ENCODE results near the gene OGFR. TPM values are rescaled to one million over a fixed set of nuclear protein-coding genes. Genes with fewer than 3 reads are reported as not detected.

The OGFR gene
- total and polyA plus RNA-seq, 2 donors (not counting 3 experiments of a cell fraction or from before 2014, with no cell fraction given) = 30.8 to 44.0 TPM

DNA sequence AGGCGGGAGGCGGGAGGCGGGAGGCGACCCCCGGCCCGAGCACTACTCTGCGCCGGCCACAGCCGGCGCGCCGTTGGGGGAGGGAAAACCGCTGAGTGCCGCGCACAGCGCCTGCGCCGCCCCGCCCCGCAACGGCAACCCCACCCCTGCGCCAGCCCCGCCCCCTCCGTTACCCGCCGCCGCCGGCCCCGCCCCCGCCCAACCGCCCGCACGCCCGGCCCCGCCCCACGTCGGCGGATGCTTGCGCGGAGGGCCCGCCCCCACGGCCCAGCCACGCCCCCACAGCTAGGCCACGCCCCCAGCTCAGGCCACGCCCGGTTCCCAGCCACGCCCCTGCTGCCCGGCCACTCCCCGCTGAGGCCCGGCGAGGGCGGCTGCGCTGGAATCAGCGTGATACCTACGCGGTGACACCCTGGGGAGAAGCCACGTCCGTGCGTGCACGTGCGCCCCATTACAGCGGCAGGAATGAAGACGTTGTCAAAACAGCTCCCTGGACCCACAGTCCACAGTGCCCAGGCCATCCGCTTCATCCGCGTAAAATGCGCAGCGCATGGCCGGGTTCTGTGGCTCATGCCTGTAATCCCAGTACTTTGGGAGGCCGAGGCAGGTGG is 57.2 kb downstream of the OGFR start, which contains the start of gene TCFL5:
Gene TCFL5 (minus strand): TSS at position 97 of the 611 bp plus-strand sequence. CDS start 152 bp downstream, outside the sequence.
- peak within 1 kb of the TSS; percentile 70 for H3K4me2 ChIP-seq (ENCODE audit: insufficient read depth, low read length)
- no peaks in the 10 kb centered on the region for H4K20me1 ChIP-seq (replicated peaks; ENCODE audit: control insufficient read depth, extremely low read depth, insufficient read depth, low read length)
- H3K27me3 ChIP-seq (ENCODE audit: control insufficient read depth in 2 of 2, insufficient read depth in 2 of 2, low read length in 2 of 2) = peaks cover 0 to 3% of the 10 kb centered on the region in 2 experiments
- peaks cover 16% of the 10 kb centered on the region for H3K79me2 ChIP-seq (ENCODE audit: control insufficient read depth, insufficient read depth, low read length)
- ChIA-PET CTCF (interaction anchor here (0.7 to 1.6 kb wide), 7 partner anchors 9 to 469 kb away, joined by 3 to 9 read pairs (median 3); no protein-coding TSS in a partner anchor), POLR2A (no interaction called here)
- H3K9me3 ChIP-seq (replicated peaks; ENCODE audit: control insufficient read depth, insufficient read depth, low read length) = no peaks in the 10 kb centered on the region
- DNase-seq (ENCODE audit: low read depth, low spot score) = peak; percentile 86
- FAIRE-seq = peak; percentile 93
- intact Hi-C loops (cut with micrococcal nuclease) = no loop called here
- H3K9ac ChIP-seq (replicated peaks; ENCODE audit: extremely low read depth, insufficient read depth, low read length) = peak within 1 kb of the TSS; percentile 19
- H3K36me3 ChIP-seq (ENCODE audit: control insufficient read depth in 2 of 2, extremely low read depth in 1 of 2, insufficient read depth in 2 of 2, low read length in 2 of 2) = peaks cover 0 to 4% of the 10 kb centered on the region in 2 experiments
- peak within 1 kb of the TSS; percentile 51 to 64 (median 56) for H3K4me3 ChIP-seq (replicated peaks in 1 of 3; ENCODE audit: insufficient read depth in 1 of 3, low read depth in 1 of 3, low read length in 3 of 3)
- no peak for TF ChIP-seq FOS (IDR thresholded peaks at IDR 0.05; ENCODE audit: borderline replicate concordance, insufficient read depth, low read length)
- peak; percentile 74 for TF ChIP-seq MAX (IDR thresholded peaks at IDR 0.05; ENCODE audit: insufficient read depth, insufficient read length)
- TF ChIP-seq, protein P1, sequence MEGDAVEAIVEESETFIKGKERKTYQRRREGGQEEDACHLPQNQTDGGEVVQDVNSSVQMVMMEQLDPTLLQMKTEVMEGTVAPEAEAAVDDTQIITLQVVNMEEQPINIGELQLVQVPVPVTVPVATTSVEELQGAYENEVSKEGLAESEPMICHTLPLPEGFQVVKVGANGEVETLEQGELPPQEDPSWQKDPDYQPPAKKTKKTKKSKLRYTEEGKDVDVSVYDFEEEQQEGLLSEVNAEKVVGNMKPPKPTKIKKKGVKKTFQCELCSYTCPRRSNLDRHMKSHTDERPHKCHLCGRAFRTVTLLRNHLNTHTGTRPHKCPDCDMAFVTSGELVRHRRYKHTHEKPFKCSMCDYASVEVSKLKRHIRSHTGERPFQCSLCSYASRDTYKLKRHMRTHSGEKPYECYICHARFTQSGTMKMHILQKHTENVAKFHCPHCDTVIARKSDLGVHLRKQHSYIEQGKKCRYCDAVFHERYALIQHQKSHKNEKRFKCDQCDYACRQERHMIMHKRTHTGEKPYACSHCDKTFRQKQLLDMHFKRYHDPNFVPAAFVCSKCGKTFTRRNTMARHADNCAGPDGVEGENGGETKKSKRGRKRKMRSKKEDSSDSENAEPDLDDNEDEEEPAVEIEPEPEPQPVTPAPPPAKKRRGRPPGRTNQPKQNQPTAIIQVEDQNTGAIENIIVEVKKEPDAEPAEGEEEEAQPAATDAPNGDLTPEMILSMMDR (IDR thresholded peaks at IDR 0.05; ENCODE audit: extremely low read depth in 1 of 2, insufficient read depth in 1 of 2, low read depth in 1 of 2, low read length in 2 of 2) = no peak
- TF ChIP-seq GATA2 (IDR thresholded peaks at IDR 0.05; ENCODE audit: insufficient read depth, insufficient read length, low read depth, low read length) = no peak
- TF ChIP-seq POLR2AphosphoS5 (IDR thresholded peaks at IDR 0.05; ENCODE audit: insufficient read depth, low read depth, low read length) = peak; percentile 28
- no peak for TF ChIP-seq EZH2 (IDR thresholded peaks at IDR 0.05; ENCODE audit: borderline replicate concordance, low read depth, low read length, severe bottlenecking)
- peak within 1 kb of the TSS; percentile 83 for H2AFZ ChIP-seq (ENCODE audit: low read depth, low read length)
- no peak within 1 kb of the TSS for H3K27ac ChIP-seq (ENCODE audit: insufficient read depth, low read depth, low read length)
- no peaks in the 10 kb centered on the region for H3K9me1 ChIP-seq (replicated peaks; ENCODE audit: control insufficient read depth, extremely low read depth, insufficient read depth, low read length)
- BruUV-seq (replicated peaks) = no TSS peak
- dilution Hi-C loops (cut with MboI; ENCODE audit: extremely low pct_ligation_motif_present, low sequenced_read_pairs) = no loop called here
- H3K4me1 ChIP-seq (ENCODE audit: control insufficient read depth, extremely low read depth, insufficient read depth, low read length) = peaks cover 10% of the 10 kb centered on the region

Small RNA genes lying within 50 kb of the gene (small RNA-seq; reads per million reads assigned to genes)
- gene DPH3P1 (ENCODE audit: insufficient read depth, insufficient read length, low read depth, low replicate concordance) = not detected

Other genes with a start within 250 kb of the OGFR start
- 3.3 and 4.1 TPM in 2 replicates for gene SLCO4A1, start 162.3 kb upstream of the OGFR start, total RNA-seq
- 0.92 and 1.4 TPM in 2 replicates for gene SLCO4A1, start 162.3 kb upstream of the OGFR start, polyA plus RNA-seq
- gene NTSR1, start 96.0 kb upstream of the OGFR start, total RNA-seq = 0.30 and 2.1 TPM in 2 replicates
- 0.11 and 0.14 TPM in 2 replicates for gene NTSR1, start 96.0 kb upstream of the OGFR start, polyA plus RNA-seq
- gene MRGBP, start 8.4 kb upstream of the OGFR start, total RNA-seq = 17.0 and 17.7 TPM in 2 replicates
- 17.1 and 18.5 TPM in 2 replicates for gene MRGBP, start 8.4 kb upstream of the OGFR start, polyA plus RNA-seq
- 0.60 and 0.76 TPM in 2 replicates for gene COL9A3, start 12.2 kb downstream of the OGFR start, total RNA-seq
- gene COL9A3, start 12.2 kb downstream of the OGFR start, polyA plus RNA-seq = 0.19 and 0.46 TPM in 2 replicates
- 9.4 and 11.1 TPM in 2 replicates for gene TCFL5, start 57.0 kb downstream of the OGFR start, total RNA-seq
- 3.0 and 4.4 TPM in 2 replicates for gene TCFL5, start 57.0 kb downstream of the OGFR start, polyA plus RNA-seq
- gene DIDO1, start 121.7 kb downstream of the OGFR start, total RNA-seq = 46.6 and 51.2 TPM in 2 replicates
- gene DIDO1, start 121.7 kb downstream of the OGFR start, polyA plus RNA-seq = 20.7 and 22.1 TPM in 2 replicates
- 31.4 and 34.6 TPM in 2 replicates for gene GID8, start 133.3 kb downstream of the OGFR start, total RNA-seq
- gene GID8, start 133.3 kb downstream of the OGFR start, polyA plus RNA-seq = 20.6 and 25.3 TPM in 2 replicates
- gene SLC17A9, start 147.9 kb downstream of the OGFR start, total RNA-seq = 44.5 and 49.4 TPM in 2 replicates
- gene SLC17A9, start 147.9 kb downstream of the OGFR start, polyA plus RNA-seq = 38.2 and 48.3 TPM in 2 replicates
- not detected in 2 replicates for gene BHLHE23, start 202.1 kb downstream of the OGFR start, total RNA-seq
- gene BHLHE23, start 202.1 kb downstream of the OGFR start, polyA plus RNA-seq = not detected in 2 replicates